HEK293 (cell line): Measurements from ENCODE around the gene FILIP1.

Source experiments
- CTCF ChIA-PET: fragments of 350-600 bp; formaldehyde crosslinking; extraction: SDS; loops from one replicate; lab custom pipeline; 2021; ENCODE audit warnings: antibody characterized with exemption; lab: Yijun Ruan, JAX
- POLR2A ChIA-PET: fragments of 300-600 bp; formaldehyde crosslinking; extraction: SDS; loops from one replicate; lab custom pipeline; 2020; ENCODE audit warnings: antibody characterized with exemption, inconsistent platforms; lab: Yijun Ruan, JAX
- H3K27ac ChIP-seq: fragments of 200-500 bp; sonication (Bioruptor generic); 2 replicates; pipeline ENCODE4 v1.5.1; 2014; ENCODE audit warnings: low read depth, low read length, control low read depth, inconsistent platforms; ENCODE audit errors: extremely low read depth
- H3K36me3 ChIP-seq, 2 experiments: fragments of 200-500 bp in 1 of 2; sonication (Bioruptor generic) in 1 of 2; 1 replicate in 1 of 2; 2 replicates in 1 of 2; pipeline ENCODE4 v1.5.1; 2014 to 2017; ENCODE audit warnings: inconsistent platforms in 2 of 2, low read length in 2 of 2; ENCODE audit not compliant: control insufficient read depth in 2 of 2, insufficient read depth in 1 of 2
- H3K4me1 ChIP-seq: fragments of 200-500 bp; sonication (Bioruptor generic); 2 replicates; pipeline ENCODE4 v1.5.1; 2014; ENCODE audit warnings: mild to moderate bottlenecking, low read length, inconsistent platforms; ENCODE audit not compliant: control insufficient read depth, insufficient read depth
- H3K4me3 ChIP-seq: 2 replicates; pipeline ENCODE4 v1.5.1; 2011; ENCODE audit warnings: low read depth, mild to moderate bottlenecking, control low read depth, low read length, moderate library complexity
- H3K9me3 ChIP-seq: fragments of 200-500 bp; sonication (Bioruptor generic); 2 replicates; pipeline ENCODE4 v1.5.1; 2014; ENCODE audit warnings: low read depth, low read length, inconsistent platforms; ENCODE audit not compliant: control insufficient read depth, insufficient read depth
- FEZF1 ChIP-seq: fragments of 450-650 bp; formaldehyde crosslinking; IDR thresholded peaks from 2 replicates; pipeline ENCODE4 v1.5.1; 2016; ENCODE audit warnings: missing biosample characterization, missing genetic modification characterization
- ZBTB17 ChIP-seq: fragments of 450-650 bp; formaldehyde crosslinking; IDR thresholded peaks from 2 replicates; pipeline ENCODE4 v1.5.1; 2016; ENCODE audit warnings: missing biosample characterization, missing genetic modification characterization
- ZEB2 ChIP-seq: fragments of 450-650 bp; formaldehyde crosslinking; IDR thresholded peaks from 2 replicates; pipeline ENCODE4 v1.5.1; 2016; ENCODE audit warnings: missing biosample characterization, missing genetic modification characterization
- ZNF114 ChIP-seq: fragments of 450-650 bp; formaldehyde crosslinking; IDR thresholded peaks from 2 replicates; pipeline ENCODE4 v1.5.0; 2017; ENCODE audit warnings: missing biosample characterization, missing genetic modification characterization
- ZNF133 ChIP-seq: fragments of 450-650 bp; formaldehyde crosslinking; IDR thresholded peaks from 2 replicates; pipeline ENCODE4 v1.5.1; 2016; ENCODE audit warnings: missing biosample characterization, missing genetic modification characterization
- ZNF184 ChIP-seq: fragments of 450-650 bp; IDR thresholded peaks from 2 replicates; pipeline ENCODE4 v1.5.1; 2018; ENCODE audit warnings: missing biosample characterization, mild to moderate bottlenecking, missing genetic modification characterization
- ZNF214 ChIP-seq: fragments of 450-650 bp; formaldehyde crosslinking; IDR thresholded peaks from 2 replicates; pipeline ENCODE4 v1.5.1; 2017; ENCODE audit warnings: missing biosample characterization, mild to moderate bottlenecking, missing genetic modification characterization, borderline replicate concordance
- ZNF416 ChIP-seq: fragments of 450-650 bp; formaldehyde crosslinking; IDR thresholded peaks from 2 replicates; pipeline ENCODE4 v1.5.1; 2016; ENCODE audit warnings: missing biosample characterization, missing genetic modification characterization
- ZNF423 ChIP-seq: fragments of 450-650 bp; formaldehyde crosslinking; IDR thresholded peaks from 2 replicates; pipeline ENCODE4 v1.5.1; 2016; ENCODE audit warnings: missing biosample characterization, missing genetic modification characterization
- ZNF473 ChIP-seq: fragments of 450-650 bp; formaldehyde crosslinking; IDR thresholded peaks from 2 replicates; pipeline ENCODE4 v1.5.1; 2017; ENCODE audit warnings: missing biosample characterization, missing genetic modification characterization
- ZNF530 ChIP-seq: fragments of 450-650 bp; formaldehyde crosslinking; IDR thresholded peaks from 2 replicates; pipeline ENCODE4 v1.5.1; 2016; ENCODE audit warnings: low read depth, missing biosample characterization, missing genetic modification characterization
- ZNF624 ChIP-seq: fragments of 450-650 bp; formaldehyde crosslinking; IDR thresholded peaks from 2 replicates; pipeline ENCODE4 v1.5.1; 2017; ENCODE audit warnings: missing biosample characterization, missing genetic modification characterization
- ZNF677 ChIP-seq: fragments of 450-650 bp; IDR thresholded peaks from 2 replicates; pipeline ENCODE4 v1.5.0; 2018; ENCODE audit warnings: missing biosample characterization, mild to moderate bottlenecking, missing genetic modification characterization, moderate library complexity
- ZNF777 ChIP-seq: fragments of 450-650 bp; formaldehyde crosslinking; IDR thresholded peaks from 2 replicates; pipeline ENCODE4 v1.5.1; 2017; ENCODE audit warnings: missing biosample characterization, missing genetic modification characterization, borderline replicate concordance
- ZNF843 ChIP-seq: fragments of 450-650 bp; formaldehyde crosslinking; IDR thresholded peaks from 2 replicates; pipeline ENCODE4 v1.5.1; 2016; ENCODE audit warnings: missing biosample characterization, missing genetic modification characterization
- TF ChIP-seq, protein P1 (sequence below): fragments of 450-650 bp; formaldehyde crosslinking; IDR thresholded peaks from 2 replicates; pipeline ENCODE4 v1.5.1; 2016; ENCODE audit warnings: missing biosample characterization, missing genetic modification characterization
- TF ChIP-seq, protein P2 (sequence below): fragments of 450-650 bp; formaldehyde crosslinking; IDR thresholded peaks from 2 replicates; pipeline ENCODE4 v1.5.1; 2017; ENCODE audit warnings: missing biosample characterization, mild to moderate bottlenecking, missing genetic modification characterization, moderate library complexity
- TF ChIP-seq, protein P3 (sequence below): fragments of 450-650 bp; formaldehyde crosslinking; IDR thresholded peaks from 2 replicates; pipeline ENCODE4 v1.5.1; 2017; ENCODE audit warnings: missing biosample characterization, missing genetic modification characterization
- TF ChIP-seq, protein P4 (sequence below): fragments of 450-650 bp; formaldehyde crosslinking; IDR thresholded peaks from 2 replicates; pipeline ENCODE4 v1.5.1; 2016; ENCODE audit warnings: missing biosample characterization, missing genetic modification characterization
- TF ChIP-seq, protein P5 (sequence below): fragments of 450-650 bp; formaldehyde crosslinking; IDR thresholded peaks from 2 replicates; pipeline ENCODE4 v1.5.1; 2017; ENCODE audit warnings: missing biosample characterization, missing genetic modification characterization
- TF ChIP-seq, protein P6 (sequence below): fragments of 450-650 bp; formaldehyde crosslinking; IDR thresholded peaks from 2 replicates; pipeline ENCODE4 v1.5.1; 2017; ENCODE audit warnings: missing biosample characterization, missing genetic modification characterization

FILIP1 gene

DNA sequence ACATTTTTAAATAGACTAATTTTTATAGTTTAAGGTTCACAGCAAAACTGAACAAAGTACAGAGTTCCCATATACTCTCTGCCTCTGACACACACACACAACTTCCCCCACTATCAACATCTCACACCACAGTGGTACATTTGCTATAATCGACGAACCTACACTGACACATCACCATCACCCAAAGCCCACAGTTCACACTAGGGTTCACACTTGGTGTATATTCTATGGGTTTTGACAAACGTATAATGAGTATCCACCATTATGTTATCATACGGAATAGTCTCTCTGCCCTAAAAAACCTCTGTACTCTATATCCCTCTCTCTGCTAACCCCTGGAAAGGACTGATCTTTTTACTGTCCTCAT is 224.6 kb downstream of the FILIP1 start:
- H3K36me3 ChIP-seq = peaks cover 11 to 30% of the 10 kb centered on the region in 2 experiments; a peak in 2 of 3 replicates
- no peak overlapping the region for H3K4me3 ChIP-seq
- 0 out of 2 replicates have a peak, but pooled peaks cover 2% of the 10 kb centered on the region for H3K9me3 ChIP-seq
- TF ChIP-seq, protein P1, sequence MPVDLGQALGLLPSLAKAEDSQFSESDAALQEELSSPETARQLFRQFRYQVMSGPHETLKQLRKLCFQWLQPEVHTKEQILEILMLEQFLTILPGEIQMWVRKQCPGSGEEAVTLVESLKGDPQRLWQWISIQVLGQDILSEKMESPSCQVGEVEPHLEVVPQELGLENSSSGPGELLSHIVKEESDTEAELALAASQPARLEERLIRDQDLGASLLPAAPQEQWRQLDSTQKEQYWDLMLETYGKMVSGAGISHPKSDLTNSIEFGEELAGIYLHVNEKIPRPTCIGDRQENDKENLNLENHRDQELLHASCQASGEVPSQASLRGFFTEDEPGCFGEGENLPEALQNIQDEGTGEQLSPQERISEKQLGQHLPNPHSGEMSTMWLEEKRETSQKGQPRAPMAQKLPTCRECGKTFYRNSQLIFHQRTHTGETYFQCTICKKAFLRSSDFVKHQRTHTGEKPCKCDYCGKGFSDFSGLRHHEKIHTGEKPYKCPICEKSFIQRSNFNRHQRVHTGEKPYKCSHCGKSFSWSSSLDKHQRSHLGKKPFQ = peak; percentile 99
- no peak for TF ChIP-seq ZEB2 (tag by site-specific recombination)
- H3K27ac ChIP-seq = no peak overlapping the region
- ChIA-PET POLR2A (interaction anchor here (0.8 to 2.0 kb wide), 2 partner anchors 16 to 25 kb away, joined by 3 to 6 read pairs; partner anchors contain the start of genes COX7A2 and TMEM30A), CTCF (interaction anchor here (1.2 to 3.2 kb wide), 8 partner anchors 10 to 256 kb away, joined by 5 to 38 read pairs (median 10); no protein-coding TSS in a partner anchor)
- H3K4me1 ChIP-seq = peaks cover 14% of the 10 kb centered on the region

DNA sequence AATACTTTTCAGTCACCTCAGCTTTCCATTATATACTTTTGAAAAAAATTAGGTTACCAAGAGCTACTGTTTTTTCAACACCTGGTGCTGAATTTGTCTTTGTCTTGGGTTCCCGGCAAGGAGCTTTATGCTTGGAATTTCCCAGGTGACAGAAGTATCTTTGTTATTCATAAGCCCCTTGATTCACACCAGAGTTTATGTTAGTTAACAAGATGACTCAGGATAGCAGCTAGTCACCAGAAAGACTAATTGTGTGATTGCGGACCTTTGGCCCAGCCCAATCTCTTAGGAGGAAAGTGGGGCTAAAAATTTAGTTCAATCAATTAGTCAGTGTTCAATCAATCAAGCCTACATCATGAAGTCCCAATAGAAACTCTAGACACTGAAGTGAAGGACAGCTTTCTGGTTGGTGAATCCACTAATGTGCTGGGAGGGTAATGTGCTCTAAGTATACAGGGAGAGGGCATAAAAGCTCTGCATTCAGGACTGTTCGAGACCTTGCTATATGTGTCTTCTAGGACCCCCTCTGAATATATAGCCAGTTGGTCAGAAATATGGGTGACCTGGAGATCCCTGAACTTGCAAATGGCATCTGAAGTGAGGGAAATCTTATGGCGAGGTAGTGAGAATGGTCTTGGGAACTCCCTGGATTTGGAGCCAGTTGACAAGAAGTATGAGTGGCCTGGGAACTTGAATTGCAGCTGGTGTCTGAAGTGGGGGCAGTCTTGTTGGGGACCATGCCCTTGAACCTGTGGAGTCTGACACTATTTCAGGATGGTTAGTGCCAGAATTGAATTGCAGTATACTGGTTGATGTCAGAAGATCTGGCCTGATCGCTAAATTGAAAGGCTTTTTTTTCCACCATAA is 225.2 kb downstream of the FILIP1 start:
- POLR2A ChIA-PET = interaction anchor here (0.6 to 2.0 kb wide), 4 partner anchors 14 to 257 kb away, joined by 3 to 6 read pairs (median 4); partner anchors contain the start of genes COX7A2 and TMEM30A

DNA sequence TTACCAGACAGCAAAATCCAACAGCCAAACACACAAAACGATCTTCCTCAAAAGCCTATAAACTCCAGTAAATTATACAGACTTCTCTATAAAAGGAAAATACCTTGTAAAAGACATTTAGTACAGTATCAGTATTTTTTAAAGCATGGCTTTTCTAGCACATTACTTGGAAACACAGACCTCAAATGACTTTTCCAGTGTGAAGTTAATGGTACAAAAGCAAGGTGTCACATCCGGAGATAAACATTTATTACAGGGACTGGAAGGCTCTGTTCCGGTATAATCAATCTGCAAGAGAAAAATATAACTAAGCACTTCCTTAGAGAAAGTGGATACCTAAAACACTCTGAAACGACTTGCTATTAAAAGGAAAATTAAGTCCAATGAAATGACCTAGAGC is 226.1 kb downstream of the FILIP1 start:
- Histone ChIP-seq H3K4me3 (no peak overlapping the region), H3K9me3 (0 out of 2 replicates have a peak, but pooled peaks cover 2% of the 10 kb centered on the region), H3K27ac (no peak overlapping the region), H3K36me3 (peaks cover 11 to 37% of the 10 kb centered on the region in 2 experiments; a peak in 2 of 3 replicates), H3K4me1 (peaks cover 14% of the 10 kb centered on the region)
- CTCF ChIA-PET = interaction anchor here (0.6 to 3.2 kb wide), 52 partner anchors 8 to 748 kb away, joined by 3 to 55 read pairs (median 4); partner anchors contain the start of genes COX7A2, FILIP1 and TMEM30A
- POLR2A ChIA-PET = interaction anchor here (2.0 kb wide), 1 partner anchor 17 kb away, joined by 6 read pairs; the partner anchor contains the start of gene TMEM30A
- TF ChIP-seq ZNF843 (tag by site-specific recombination) = 0 out of 2 replicates have a peak, but pooled peaks have one; percentile 47
- no peak for TF ChIP-seq ZNF624 (tag by site-specific recombination)
- TF ChIP-seq, protein P2, sequence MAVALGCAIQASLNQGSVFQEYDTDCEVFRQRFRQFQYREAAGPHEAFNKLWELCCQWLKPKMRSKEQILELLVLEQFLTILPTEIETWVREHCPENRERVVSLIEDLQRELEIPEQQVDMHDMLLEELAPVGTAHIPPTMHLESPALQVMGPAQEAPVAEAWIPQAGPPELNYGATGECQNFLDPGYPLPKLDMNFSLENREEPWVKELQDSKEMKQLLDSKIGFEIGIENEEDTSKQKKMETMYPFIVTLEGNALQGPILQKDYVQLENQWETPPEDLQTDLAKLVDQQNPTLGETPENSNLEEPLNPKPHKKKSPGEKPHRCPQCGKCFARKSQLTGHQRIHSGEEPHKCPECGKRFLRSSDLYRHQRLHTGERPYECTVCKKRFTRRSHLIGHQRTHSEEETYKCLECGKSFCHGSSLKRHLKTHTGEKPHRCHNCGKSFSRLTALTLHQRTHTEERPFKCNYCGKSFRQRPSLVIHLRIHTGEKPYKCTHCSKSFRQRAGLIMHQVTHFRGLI (tag by site-specific recombination) = no peak
- TF ChIP-seq, protein P3, sequence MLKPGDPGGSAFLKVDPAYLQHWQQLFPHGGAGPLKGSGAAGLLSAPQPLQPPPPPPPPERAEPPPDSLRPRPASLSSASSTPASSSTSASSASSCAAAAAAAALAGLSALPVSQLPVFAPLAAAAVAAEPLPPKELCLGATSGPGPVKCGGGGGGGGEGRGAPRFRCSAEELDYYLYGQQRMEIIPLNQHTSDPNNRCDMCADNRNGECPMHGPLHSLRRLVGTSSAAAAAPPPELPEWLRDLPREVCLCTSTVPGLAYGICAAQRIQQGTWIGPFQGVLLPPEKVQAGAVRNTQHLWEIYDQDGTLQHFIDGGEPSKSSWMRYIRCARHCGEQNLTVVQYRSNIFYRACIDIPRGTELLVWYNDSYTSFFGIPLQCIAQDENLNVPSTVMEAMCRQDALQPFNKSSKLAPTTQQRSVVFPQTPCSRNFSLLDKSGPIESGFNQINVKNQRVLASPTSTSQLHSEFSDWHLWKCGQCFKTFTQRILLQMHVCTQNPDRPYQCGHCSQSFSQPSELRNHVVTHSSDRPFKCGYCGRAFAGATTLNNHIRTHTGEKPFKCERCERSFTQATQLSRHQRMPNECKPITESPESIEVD = peak; percentile 96
- TF ChIP-seq ZNF473 (tag by site-specific recombination) = no peak
- TF ChIP-seq ZNF423 (tag by site-specific recombination) = no peak
- no peak for TF ChIP-seq ZBTB17 (tag by site-specific recombination)
- TF ChIP-seq, protein P4, sequence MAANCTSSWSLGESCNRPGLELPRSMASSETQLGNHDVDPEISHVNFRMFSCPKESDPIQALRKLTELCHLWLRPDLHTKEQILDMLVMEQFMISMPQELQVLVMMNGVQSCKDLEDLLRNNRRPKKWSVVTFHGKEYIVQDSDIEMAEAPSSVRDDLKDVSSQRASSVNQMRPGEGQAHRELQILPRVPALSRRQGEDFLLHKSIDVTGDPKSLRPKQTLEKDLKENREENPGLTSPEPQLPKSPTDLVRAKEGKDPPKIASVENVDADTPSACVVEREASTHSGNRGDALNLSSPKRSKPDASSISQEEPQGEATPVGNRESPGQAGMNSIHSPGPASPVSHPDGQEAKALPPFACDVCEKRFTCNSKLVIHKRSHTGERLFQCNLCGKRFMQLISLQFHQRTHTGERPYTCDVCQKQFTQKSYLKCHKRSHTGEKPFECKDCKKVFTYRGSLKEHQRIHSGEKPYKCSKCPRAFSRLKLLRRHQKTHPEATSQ (tag by site-specific recombination) = no peak
- no peak for TF ChIP-seq ZNF416
- TF ChIP-seq, protein P5, sequence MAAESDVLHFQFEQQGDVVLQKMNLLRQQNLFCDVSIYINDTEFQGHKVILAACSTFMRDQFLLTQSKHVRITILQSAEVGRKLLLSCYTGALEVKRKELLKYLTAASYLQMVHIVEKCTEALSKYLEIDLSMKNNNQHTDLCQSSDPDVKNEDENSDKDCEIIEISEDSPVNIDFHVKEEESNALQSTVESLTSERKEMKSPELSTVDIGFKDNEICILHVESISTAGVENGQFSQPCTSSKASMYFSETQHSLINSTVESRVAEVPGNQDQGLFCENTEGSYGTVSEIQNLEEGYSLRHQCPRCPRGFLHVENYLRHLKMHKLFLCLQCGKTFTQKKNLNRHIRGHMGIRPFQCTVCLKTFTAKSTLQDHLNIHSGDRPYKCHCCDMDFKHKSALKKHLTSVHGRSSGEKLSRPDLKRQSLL (tag by site-specific recombination) = no peak
- TF ChIP-seq ZNF184 = no peak
- TF ChIP-seq, protein P6, sequence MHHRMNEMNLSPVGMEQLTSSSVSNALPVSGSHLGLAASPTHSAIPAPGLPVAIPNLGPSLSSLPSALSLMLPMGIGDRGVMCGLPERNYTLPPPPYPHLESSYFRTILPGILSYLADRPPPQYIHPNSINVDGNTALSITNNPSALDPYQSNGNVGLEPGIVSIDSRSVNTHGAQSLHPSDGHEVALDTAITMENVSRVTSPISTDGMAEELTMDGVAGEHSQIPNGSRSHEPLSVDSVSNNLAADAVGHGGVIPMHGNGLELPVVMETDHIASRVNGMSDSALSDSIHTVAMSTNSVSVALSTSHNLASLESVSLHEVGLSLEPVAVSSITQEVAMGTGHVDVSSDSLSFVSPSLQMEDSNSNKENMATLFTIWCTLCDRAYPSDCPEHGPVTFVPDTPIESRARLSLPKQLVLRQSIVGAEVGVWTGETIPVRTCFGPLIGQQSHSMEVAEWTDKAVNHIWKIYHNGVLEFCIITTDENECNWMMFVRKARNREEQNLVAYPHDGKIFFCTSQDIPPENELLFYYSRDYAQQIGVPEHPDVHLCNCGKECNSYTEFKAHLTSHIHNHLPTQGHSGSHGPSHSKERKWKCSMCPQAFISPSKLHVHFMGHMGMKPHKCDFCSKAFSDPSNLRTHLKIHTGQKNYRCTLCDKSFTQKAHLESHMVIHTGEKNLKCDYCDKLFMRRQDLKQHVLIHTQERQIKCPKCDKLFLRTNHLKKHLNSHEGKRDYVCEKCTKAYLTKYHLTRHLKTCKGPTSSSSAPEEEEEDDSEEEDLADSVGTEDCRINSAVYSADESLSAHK (tag by site-specific recombination) = no peak
- TF ChIP-seq ZNF777 (tag by site-specific recombination) = no peak
- no peak for TF ChIP-seq ZNF530 (tag by site-specific recombination)

More for the DNA sequence above, 225.2 kb downstream of the FILIP1 start:
- H3K4me1 ChIP-seq = peaks cover 14% of the 10 kb centered on the region
- H3K27ac ChIP-seq = no peak overlapping the region
- no peak for TF ChIP-seq ZNF114 (tag by site-specific recombination)
- TF ChIP-seq ZNF677 (tag by site-specific recombination) = peak; percentile 96
- TF ChIP-seq ZNF777 (tag by site-specific recombination) = no peak
- peak; percentile 55; the same call in 1 of the 2 replicates for TF ChIP-seq ZNF214 (tag by site-specific recombination)
- no peak for TF ChIP-seq FEZF1 (tag by site-specific recombination)
- no peak for TF ChIP-seq ZNF133
- TF ChIP-seq, all 188 proteins: peak for 2
- Histone ChIP-seq H3K36me3 (peaks cover 11 to 36% of the 10 kb centered on the region in 2 experiments; a peak in 2 of 3 replicates), H3K4me3 (no peak overlapping the region), H3K9me3 (0 out of 2 replicates have a peak, but pooled peaks cover 2% of the 10 kb centered on the region)
- CTCF ChIA-PET = interaction anchor here (0.6 to 3.2 kb wide), 26 partner anchors 10 to 1477 kb away, joined by 3 to 55 read pairs (median 8); partner anchors contain the start of gene TMEM30A
